Measurements from ENCODE around the gene DCK. TPM values are rescaled to one million over a fixed set of nuclear protein-coding genes. Genes with fewer than 3 reads are reported as not detected.

The DCK gene
- total RNA-seq, 1 donor from 2014 or later, result 32.6 TPM

DNA sequence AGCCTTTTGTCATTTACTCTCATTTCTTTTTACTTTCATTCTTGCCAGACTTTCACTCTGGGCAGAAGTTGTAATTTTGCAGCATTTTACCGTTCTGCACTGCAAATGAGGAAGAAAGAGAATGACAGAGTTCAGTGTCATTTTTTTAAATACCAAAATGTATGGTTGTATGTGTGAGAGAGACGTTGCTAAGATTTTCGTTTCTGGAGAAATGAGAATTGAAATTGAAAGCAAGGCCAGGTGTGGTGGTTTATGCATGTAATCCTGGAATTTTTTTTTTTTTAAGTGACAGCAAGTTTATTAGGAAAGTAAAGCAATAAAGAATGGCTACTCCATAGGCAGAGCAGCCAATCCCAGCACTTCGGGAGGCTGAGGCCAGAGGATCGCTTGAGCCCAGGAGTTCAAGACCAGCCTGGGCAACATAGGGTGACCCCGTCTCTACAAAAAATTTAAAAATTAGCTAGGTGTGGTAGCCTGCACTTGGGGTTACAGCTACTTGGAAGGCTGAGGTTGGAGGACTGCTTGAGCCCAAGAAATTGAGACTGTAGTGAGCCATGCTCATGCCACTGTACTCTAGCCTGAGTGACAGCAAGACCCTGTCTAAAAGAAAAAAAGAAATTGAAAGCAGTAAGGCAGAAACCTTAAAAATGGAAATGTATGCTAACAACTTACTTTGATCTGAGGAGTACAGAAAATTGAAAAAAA, 12.9 kb downstream of the DCK start:
- intact Hi-C loops (cut with micrococcal nuclease), result loop anchor here (1.0 to 5.0 kb wide), 3 partner anchors 13 to 80 kb away; partner anchors contain the start of gene DCK
- ATAC-seq (ENCODE audit: low read depth) (peak; percentile 71), DNase-seq (no peak)
- peaks cover 37% of the 10 kb centered on the region for H3K36me3 Mint-ChIP-seq (ENCODE audit: low read depth)
- H3K27me3 Mint-ChIP-seq, result no peaks in the 10 kb centered on the region
- POLR2A ChIA-PET, result interaction anchor here (0.6 to 9.2 kb wide), 3 partner anchors 11 to 326 kb away, joined by 5 to 203 read pairs (median 9); partner anchors contain the start of gene DCK
- H3K9me3 Mint-ChIP-seq, result no peaks in the 10 kb centered on the region
- H3K27ac Mint-ChIP-seq, result peak overlapping the region; percentile 84
- CTCF ChIA-PET, result interaction anchor here (1.3 to 6.9 kb wide), 2 partner anchors 11 to 16 kb away, joined by 4 to 86 read pairs; partner anchors contain the start of gene DCK
- H3K4me1 Mint-ChIP-seq, result peaks cover 84% of the 10 kb centered on the region
- peak overlapping the region; percentile 47 for H3K4me3 Mint-ChIP-seq
- TF ChIP-seq, protein P1, sequence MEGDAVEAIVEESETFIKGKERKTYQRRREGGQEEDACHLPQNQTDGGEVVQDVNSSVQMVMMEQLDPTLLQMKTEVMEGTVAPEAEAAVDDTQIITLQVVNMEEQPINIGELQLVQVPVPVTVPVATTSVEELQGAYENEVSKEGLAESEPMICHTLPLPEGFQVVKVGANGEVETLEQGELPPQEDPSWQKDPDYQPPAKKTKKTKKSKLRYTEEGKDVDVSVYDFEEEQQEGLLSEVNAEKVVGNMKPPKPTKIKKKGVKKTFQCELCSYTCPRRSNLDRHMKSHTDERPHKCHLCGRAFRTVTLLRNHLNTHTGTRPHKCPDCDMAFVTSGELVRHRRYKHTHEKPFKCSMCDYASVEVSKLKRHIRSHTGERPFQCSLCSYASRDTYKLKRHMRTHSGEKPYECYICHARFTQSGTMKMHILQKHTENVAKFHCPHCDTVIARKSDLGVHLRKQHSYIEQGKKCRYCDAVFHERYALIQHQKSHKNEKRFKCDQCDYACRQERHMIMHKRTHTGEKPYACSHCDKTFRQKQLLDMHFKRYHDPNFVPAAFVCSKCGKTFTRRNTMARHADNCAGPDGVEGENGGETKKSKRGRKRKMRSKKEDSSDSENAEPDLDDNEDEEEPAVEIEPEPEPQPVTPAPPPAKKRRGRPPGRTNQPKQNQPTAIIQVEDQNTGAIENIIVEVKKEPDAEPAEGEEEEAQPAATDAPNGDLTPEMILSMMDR (IDR thresholded peaks at IDR 0.05), result no peak

DNA sequence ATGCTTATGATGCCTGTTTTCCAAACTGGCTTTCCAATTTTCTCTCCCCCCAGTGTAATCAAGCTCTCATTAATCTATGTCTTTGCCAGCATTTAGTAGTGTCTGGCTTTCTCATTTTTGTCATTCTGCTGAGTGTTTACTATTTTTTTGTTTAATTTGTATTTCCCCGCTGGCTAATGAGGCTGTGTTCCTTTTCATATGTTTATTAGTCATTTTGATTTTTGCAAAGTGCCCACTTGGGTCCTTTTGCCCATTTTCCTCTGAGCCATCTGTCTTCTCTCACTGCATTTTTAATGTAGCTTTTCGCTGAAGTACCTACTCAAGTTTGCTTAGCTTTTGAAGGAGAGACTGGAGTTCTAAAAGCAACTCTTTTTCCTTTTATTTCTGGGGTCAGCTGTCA, 14.7 kb downstream of the DCK start:
- no peak for DNase-seq
- intact Hi-C loops (cut with micrococcal nuclease), result loop anchor here (5.0 kb wide), 1 partner anchor 66 kb away; no protein-coding TSS in a partner anchor
- Mint-ChIP-seq H3K4me1 (peaks cover 72% of the 10 kb centered on the region), H3K27me3 (no peaks in the 10 kb centered on the region), H3K36me3 (ENCODE audit: low read depth) (peaks cover 37% of the 10 kb centered on the region), H3K9me3 (no peaks in the 10 kb centered on the region), H3K4me3 (no peak overlapping the region), H3K27ac (peak overlapping the region; percentile 82)
- ATAC-seq (ENCODE audit: low read depth), result no peak
- CTCF ChIA-PET, result interaction anchor here (0.8 to 6.9 kb wide), 6 partner anchors 13 to 356 kb away, joined by 3 to 86 read pairs (median 6); partner anchors contain the start of gene DCK
- POLR2A ChIA-PET, result interaction anchor here (9.2 kb wide), 1 partner anchor 13 kb away, joined by 203 read pairs; the partner anchor contains the start of gene DCK
- TF ChIP-seq, protein P1 (IDR thresholded peaks at IDR 0.05), result no peak

DNA sequence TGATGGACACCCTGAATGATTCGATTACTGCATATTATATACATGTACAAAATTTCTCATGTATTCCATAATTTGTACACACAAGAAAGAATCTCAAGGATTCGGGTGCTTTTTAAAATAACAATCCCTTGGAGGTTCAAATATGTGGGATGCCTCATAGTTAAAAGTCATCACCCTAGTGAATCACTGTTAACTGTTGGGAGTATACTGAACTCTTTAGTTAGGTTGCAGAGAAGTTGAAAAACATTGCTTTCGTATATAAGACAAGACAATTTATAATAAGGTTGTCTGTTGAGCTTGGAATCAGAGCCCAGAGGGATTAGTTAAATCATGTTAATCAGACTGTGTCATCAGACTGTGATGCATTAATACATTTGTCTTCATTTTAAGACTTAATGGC, 15.6 kb downstream of the DCK start:
- ChIA-PET CTCF (interaction anchor here (0.8 to 6.9 kb wide), 11 partner anchors 14 to 407 kb away, joined by 3 to 86 read pairs (median 4); partner anchors contain the start of gene DCK), POLR2A (interaction anchor here (0.8 to 9.2 kb wide), 3 partner anchors 14 to 170 kb away, joined by 3 to 203 read pairs (median 7); partner anchors contain the start of genes DCK and GRSF1)
- peaks cover 71% of the 10 kb centered on the region for H3K4me1 Mint-ChIP-seq

DNA sequence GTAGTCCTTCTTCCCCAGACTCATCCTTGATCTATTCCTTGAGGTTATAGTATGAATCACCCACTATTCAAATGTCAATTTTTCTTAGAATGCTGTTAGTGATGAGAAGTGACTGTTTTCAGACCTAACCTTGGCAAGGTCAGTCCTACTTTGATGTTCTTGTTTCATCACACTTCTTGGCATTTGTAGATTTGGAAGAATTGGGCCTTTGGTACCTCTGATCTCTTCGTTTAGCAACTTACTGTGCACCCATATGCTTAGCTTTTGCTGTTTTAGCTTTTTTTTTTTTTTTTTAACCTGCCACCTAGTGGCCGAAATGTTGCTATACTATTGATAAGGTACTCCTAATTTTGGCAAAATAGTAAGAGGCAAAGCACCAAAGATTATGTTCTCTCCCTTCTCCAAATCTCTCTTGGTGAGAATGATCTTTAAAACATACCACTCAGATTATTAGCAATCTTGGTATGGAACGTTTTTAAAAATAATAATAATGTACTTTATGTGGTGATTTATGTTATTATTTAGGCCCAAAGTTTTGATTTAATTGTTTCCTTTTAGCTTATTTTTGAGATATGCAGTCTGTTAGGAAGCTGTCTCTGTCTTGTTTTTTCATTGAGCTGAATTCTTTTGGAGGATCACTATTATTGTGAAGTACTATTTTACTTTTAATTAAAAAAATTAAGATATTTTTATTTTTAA, 16.6 kb downstream of the DCK start:
- H3K9me3 Mint-ChIP-seq, result no peaks in the 10 kb centered on the region
- no peaks in the 10 kb centered on the region for H3K27me3 Mint-ChIP-seq
- TF ChIP-seq, protein P1 (IDR thresholded peaks at IDR 0.05), result peak; percentile 56
- intact Hi-C loops (cut with micrococcal nuclease), result loop anchor here (1.0 to 5.0 kb wide), 7 partner anchors 17 to 409 kb away; partner anchors contain the start of genes DCK, GRSF1 and MOB1B
- peak overlapping the region; percentile 64 for H3K27ac Mint-ChIP-seq
- H3K4me1 Mint-ChIP-seq, result peaks cover 65% of the 10 kb centered on the region
- POLR2A ChIA-PET, result interaction anchor here (0.5 to 9.2 kb wide), 11 partner anchors 15 to 409 kb away, joined by 3 to 203 read pairs (median 4); partner anchors contain the start of genes DCK, GRSF1 and MOB1B
- no peak for DNase-seq
- CTCF ChIA-PET, result interaction anchor here (0.6 to 6.9 kb wide), 23 partner anchors 8 to 408 kb away, joined by 3 to 86 read pairs (median 4); partner anchors contain the start of genes DCK and GRSF1
- H3K4me3 Mint-ChIP-seq, result peak overlapping the region; percentile 2
- peak; percentile 46 for ATAC-seq (ENCODE audit: low read depth)
- peaks cover 41% of the 10 kb centered on the region for H3K36me3 Mint-ChIP-seq (ENCODE audit: low read depth)

More for the DNA sequence above, 15.6 kb downstream of the DCK start:
- Mint-ChIP-seq H3K9me3 (no peaks in the 10 kb centered on the region), H3K4me3 (no peak overlapping the region), H3K27me3 (no peaks in the 10 kb centered on the region), H3K36me3 (ENCODE audit: low read depth) (peaks cover 38% of the 10 kb centered on the region), H3K27ac (peak overlapping the region; percentile 64)
- ATAC-seq (ENCODE audit: low read depth) (no peak), DNase-seq (no peak)
- TF ChIP-seq, protein P1 (IDR thresholded peaks at IDR 0.05), result no peak
- intact Hi-C loops (cut with micrococcal nuclease), result loop anchor here (5.0 kb wide), 1 partner anchor 67 kb away; no protein-coding TSS in a partner anchor

Data from activated B cell treated with CpG ODN at 0.5 μM for 24 hours (primary cell).